Measurements from ENCODE around the gene IKBKE.

- TF ChIP-seq CTCF (optimal IDR thresholded peaks at IDR 0.05 in 1 of 3, IDR thresholded peaks at IDR 0.05 in 1 of 3, conservative IDR thresholded peaks at IDR 0.05 in 1 of 3; ENCODE audit: extremely low read depth in 1 of 3, insufficient read depth in 2 of 3, low read length in 3 of 3) (no peak), EZH2 (IDR thresholded peaks at IDR 0.05; ENCODE audit: low read length) (no peak)
Observed at GRCh38 chr1:206506405-206507283, 36.4 kb downstream of the IKBKE start.

All from keratinocyte (primary cell).